GM08714 (cell line): ENCODE data around the gene HTR2A.

Experiments used
- H3K4me3 ChIP-seq: fragments of 200-500 bp; sonication (Bioruptor generic); 2 replicates; pipeline ENCODE4 v1.5.1; 2014; ENCODE audit warnings: mild to moderate bottlenecking, low read length, inconsistent platforms
- ZNF274 ChIP-seq: IDR thresholded peaks from 2 replicates; pipeline ENCODE4 v1.6.1; 2012; ENCODE audit warnings: mild to moderate bottlenecking, low read depth, low read length

HTR2A gene

GRCh38 chr13:46896341-46897137, at the start of gene HTR2A:
TSS of gene HTR2A (minus strand) at chr13:46897053. CDS start at chr13:46895906, 1,147 bp downstream.
- TF ChIP-seq ZNF274, result no peak
- H3K4me3 ChIP-seq, result no peak within 1 kb of the TSS

GRCh38 chr13:46936525-46936924, 39.7 kb upstream of the HTR2A start:
- no peak for TF ChIP-seq ZNF274
- no peak overlapping the region for H3K4me3 ChIP-seq

GRCh38 chr13:46934749-46935148, 37.9 kb upstream of the HTR2A start:
- no peak overlapping the region for H3K4me3 ChIP-seq
- no peak for TF ChIP-seq ZNF274

GRCh38 chr13:46926916-46927590, 30.2 kb upstream of the HTR2A start:
- no peak overlapping the region for H3K4me3 ChIP-seq
- no peak for TF ChIP-seq ZNF274

- no peak for TF ChIP-seq ZNF274
- H3K4me3 ChIP-seq, result no peak overlapping the region
These were observed 28.6 kb upstream of the HTR2A start for GRCh38 chr13:46925486-46925885.

GRCh38 chr13:46914341-46914740, 17.5 kb upstream of the HTR2A start:
- no peak for TF ChIP-seq ZNF274
- no peak overlapping the region for H3K4me3 ChIP-seq

GRCh38 chr13:46913757-46914156, 16.9 kb upstream of the HTR2A start:
- no peak for TF ChIP-seq ZNF274

GRCh38 chr13:46909042-46909441, 12.2 kb upstream of the HTR2A start:
- no peak overlapping the region for H3K4me3 ChIP-seq
- no peak for TF ChIP-seq ZNF274

More at GRCh38 chr13:46913757-46914156, 16.9 kb upstream of the HTR2A start:
- no peak overlapping the region for H3K4me3 ChIP-seq

- H3K4me3 ChIP-seq, result no peak overlapping the region
- no peak for TF ChIP-seq ZNF274
These were observed 11.6 kb upstream of the HTR2A start for GRCh38 chr13:46908501-46908900.

- TF ChIP-seq ZNF274, result no peak
- no peak overlapping the region for H3K4me3 ChIP-seq
These were observed 9.6 kb upstream of the HTR2A start for GRCh38 chr13:46906405-46906804.

GRCh38 chr13:46905249-46905648, 8.4 kb upstream of the HTR2A start:
- no peak for TF ChIP-seq ZNF274
- H3K4me3 ChIP-seq, result no peak overlapping the region

- TF ChIP-seq ZNF274, result no peak
- H3K4me3 ChIP-seq, result no peak overlapping the region
These were observed 6.9 kb upstream of the HTR2A start for GRCh38 chr13:46903748-46904147.

GRCh38 chr13:46901721-46902120, 4.9 kb upstream of the HTR2A start:
- no peak overlapping the region for H3K4me3 ChIP-seq
- no peak for TF ChIP-seq ZNF274

- H3K4me3 ChIP-seq, result no peak overlapping the region
- TF ChIP-seq ZNF274, result no peak
These were observed 2.9 kb upstream of the HTR2A start for GRCh38 chr13:46899801-46900200.

GRCh38 chr13:46895381-46895780, 1.5 kb downstream of the HTR2A start:
- H3K4me3 ChIP-seq, result no peak overlapping the region
- TF ChIP-seq ZNF274, result no peak
